ENCODE measurements around the gene NFE2L2. TPM values are rescaled to one million over a fixed set of nuclear protein-coding genes. Genes with fewer than 3 reads are reported as not detected.

The NFE2L2 gene
- total RNA-seq, 1 experiment from 2014 or later = 104 TPM

DNA sequence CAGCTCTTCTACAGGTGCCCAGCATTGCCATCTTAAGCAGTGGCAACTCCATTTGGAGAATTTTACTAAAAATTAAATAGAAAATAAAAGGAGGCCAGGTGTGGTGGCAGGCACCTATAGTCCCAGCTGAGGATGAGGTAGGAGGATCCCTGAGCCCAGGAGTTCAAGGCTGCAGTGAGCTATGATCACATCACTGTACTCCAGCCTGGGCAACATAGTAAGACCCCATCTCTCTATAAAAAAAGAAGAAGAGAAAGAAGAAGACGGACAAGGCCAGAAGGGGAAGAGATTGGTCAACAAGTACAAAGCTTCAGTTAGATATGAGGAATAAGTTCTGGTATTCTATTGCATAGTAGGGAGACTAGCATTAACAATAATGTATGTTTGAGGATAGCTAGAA lies 73.6 kb downstream of the NFE2L2 start:
- Histone ChIP-seq H3K4me1 (ENCODE audit: control insufficient read depth, insufficient read depth, low read length) (no peaks in the 10 kb centered on the region; the same call in 1 of the 2 replicates), H3K27ac (ENCODE audit: low read length) (no peak overlapping the region), H3K9me3 (ENCODE audit: control insufficient read depth, insufficient read depth, low read depth, low read length) (no peaks in the 10 kb centered on the region), H3K36me3 (ENCODE audit: control insufficient read depth, insufficient read depth, low read length) (no peaks in the 10 kb centered on the region), H3K4me3 (ENCODE audit: low read depth in 2 of 2, low read length in 2 of 2) (no peak overlapping the region), H3K27me3 (ENCODE audit: control insufficient read depth, insufficient read depth, low read length) (no peaks in the 10 kb centered on the region)
- in situ Hi-C loops (cut with HindIII; ENCODE audit: low pct_unique_long_range_greater_than_20kb, low sequenced_read_pairs) = no loop called here
- POLR2A ChIA-PET = interaction anchor here (0.5 kb wide), 1 partner anchor 34 kb away, joined by 9 read pairs; no protein-coding TSS in a partner anchor
- CTCF ChIA-PET = no interaction called here
- intact Hi-C loops (cut with micrococcal nuclease; ENCODE audit: unreplicated experiment) = no loop called here
- TF ChIP-seq POLR2AphosphoS5 (IDR thresholded peaks at IDR 0.05; ENCODE audit: low read depth, low read length) (no peak), TCF7L2 (IDR thresholded peaks at IDR 0.05; ENCODE audit: low read depth, low read length) (no peak), SIN3A (IDR thresholded peaks at IDR 0.05; ENCODE audit: borderline replicate concordance, insufficient read depth, low read depth, low read length) (no peak)
- TF ChIP-seq, protein P1, sequence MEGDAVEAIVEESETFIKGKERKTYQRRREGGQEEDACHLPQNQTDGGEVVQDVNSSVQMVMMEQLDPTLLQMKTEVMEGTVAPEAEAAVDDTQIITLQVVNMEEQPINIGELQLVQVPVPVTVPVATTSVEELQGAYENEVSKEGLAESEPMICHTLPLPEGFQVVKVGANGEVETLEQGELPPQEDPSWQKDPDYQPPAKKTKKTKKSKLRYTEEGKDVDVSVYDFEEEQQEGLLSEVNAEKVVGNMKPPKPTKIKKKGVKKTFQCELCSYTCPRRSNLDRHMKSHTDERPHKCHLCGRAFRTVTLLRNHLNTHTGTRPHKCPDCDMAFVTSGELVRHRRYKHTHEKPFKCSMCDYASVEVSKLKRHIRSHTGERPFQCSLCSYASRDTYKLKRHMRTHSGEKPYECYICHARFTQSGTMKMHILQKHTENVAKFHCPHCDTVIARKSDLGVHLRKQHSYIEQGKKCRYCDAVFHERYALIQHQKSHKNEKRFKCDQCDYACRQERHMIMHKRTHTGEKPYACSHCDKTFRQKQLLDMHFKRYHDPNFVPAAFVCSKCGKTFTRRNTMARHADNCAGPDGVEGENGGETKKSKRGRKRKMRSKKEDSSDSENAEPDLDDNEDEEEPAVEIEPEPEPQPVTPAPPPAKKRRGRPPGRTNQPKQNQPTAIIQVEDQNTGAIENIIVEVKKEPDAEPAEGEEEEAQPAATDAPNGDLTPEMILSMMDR (IDR thresholded peaks at IDR 0.05) = no peak
- TF ChIP-seq, protein P2, sequence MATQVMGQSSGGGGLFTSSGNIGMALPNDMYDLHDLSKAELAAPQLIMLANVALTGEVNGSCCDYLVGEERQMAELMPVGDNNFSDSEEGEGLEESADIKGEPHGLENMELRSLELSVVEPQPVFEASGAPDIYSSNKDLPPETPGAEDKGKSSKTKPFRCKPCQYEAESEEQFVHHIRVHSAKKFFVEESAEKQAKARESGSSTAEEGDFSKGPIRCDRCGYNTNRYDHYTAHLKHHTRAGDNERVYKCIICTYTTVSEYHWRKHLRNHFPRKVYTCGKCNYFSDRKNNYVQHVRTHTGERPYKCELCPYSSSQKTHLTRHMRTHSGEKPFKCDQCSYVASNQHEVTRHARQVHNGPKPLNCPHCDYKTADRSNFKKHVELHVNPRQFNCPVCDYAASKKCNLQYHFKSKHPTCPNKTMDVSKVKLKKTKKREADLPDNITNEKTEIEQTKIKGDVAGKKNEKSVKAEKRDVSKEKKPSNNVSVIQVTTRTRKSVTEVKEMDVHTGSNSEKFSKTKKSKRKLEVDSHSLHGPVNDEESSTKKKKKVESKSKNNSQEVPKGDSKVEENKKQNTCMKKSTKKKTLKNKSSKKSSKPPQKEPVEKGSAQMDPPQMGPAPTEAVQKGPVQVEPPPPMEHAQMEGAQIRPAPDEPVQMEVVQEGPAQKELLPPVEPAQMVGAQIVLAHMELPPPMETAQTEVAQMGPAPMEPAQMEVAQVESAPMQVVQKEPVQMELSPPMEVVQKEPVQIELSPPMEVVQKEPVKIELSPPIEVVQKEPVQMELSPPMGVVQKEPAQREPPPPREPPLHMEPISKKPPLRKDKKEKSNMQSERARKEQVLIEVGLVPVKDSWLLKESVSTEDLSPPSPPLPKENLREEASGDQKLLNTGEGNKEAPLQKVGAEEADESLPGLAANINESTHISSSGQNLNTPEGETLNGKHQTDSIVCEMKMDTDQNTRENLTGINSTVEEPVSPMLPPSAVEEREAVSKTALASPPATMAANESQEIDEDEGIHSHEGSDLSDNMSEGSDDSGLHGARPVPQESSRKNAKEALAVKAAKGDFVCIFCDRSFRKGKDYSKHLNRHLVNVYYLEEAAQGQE (IDR thresholded peaks at IDR 0.05; ENCODE audit: insufficient read depth in 1 of 2, low read depth in 2 of 2, low read length in 1 of 2) = no peak
- BruUV-seq (replicated peaks) = no TSS peak
- ATAC-seq (no peak), DNase-seq (ENCODE audit: low read depth, low spot score) (no peak)

DNA sequence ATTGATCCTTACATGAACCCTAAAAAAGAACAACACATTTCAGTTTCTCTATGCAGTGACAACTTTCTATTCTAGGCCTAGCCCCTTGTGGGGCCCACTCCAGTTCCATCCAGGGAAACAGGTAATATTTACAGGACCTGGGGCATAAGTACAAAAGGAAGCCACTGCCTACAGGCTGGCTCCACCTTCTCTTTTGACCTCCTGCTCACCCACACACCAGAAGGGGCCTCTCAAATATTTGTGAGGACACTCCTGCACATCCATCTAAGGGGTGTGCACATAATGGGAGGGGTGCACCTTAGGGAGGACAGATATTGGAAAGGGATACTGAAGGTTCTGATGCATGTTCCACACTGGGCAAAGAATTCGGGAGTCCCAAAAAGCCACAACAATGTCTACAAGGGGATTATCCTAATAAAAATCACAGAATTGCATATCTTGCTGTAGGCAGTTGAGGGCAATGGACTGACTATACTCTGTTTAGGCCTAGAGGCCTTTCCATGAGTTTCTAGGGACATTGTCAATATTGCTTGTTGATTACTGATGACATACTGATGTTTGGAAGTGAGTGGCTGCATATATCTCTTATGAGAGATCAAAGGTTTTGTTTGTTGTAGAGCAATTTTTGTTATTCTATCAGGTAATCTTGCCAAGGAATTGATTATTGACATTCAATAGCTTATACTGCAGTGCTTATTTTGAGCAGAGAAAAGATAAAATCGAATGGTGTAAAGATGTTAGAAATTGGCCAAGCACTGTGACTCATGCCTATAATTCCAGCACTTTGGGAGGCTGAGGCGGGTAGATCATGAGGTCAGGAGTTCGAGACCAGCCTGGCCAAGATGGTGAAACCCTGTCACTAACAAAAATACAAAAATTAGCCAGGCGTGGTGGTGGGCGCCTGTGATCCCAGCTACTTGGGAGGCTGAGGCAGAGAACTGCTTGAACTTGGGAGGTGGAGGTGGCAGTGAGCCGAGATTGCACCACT lies 75.8 kb downstream of the NFE2L2 start:
- CTCF ChIA-PET = interaction anchor here (0.6 kb wide), 1 partner anchor 23 kb away, joined by 3 read pairs; no protein-coding TSS in a partner anchor
- no peaks in the 10 kb centered on the region for H3K9me3 ChIP-seq (ENCODE audit: control insufficient read depth, insufficient read depth, low read depth, low read length)
- DNase-seq (ENCODE audit: low read depth, low spot score) = no peak
- in situ Hi-C loops (cut with HindIII; ENCODE audit: low pct_unique_long_range_greater_than_20kb, low sequenced_read_pairs) (no loop called here), intact Hi-C loops (cut with micrococcal nuclease; ENCODE audit: unreplicated experiment) (no loop called here)
- no peak for ATAC-seq
- BruUV-seq (replicated peaks) = no TSS peak
- H3K4me1 ChIP-seq (ENCODE audit: control insufficient read depth, insufficient read depth, low read length) = no peaks in the 10 kb centered on the region; the same call in 1 of the 2 replicates
- H3K27me3 ChIP-seq (ENCODE audit: control insufficient read depth, insufficient read depth, low read length) = no peaks in the 10 kb centered on the region
- H3K36me3 ChIP-seq (ENCODE audit: control insufficient read depth, insufficient read depth, low read length) = no peaks in the 10 kb centered on the region
- TF ChIP-seq SIN3A (IDR thresholded peaks at IDR 0.05; ENCODE audit: borderline replicate concordance, insufficient read depth, low read depth, low read length) = no peak
- TF ChIP-seq POLR2AphosphoS5 (IDR thresholded peaks at IDR 0.05; ENCODE audit: low read depth, low read length) = no peak
- no peak for TF ChIP-seq TCF7L2 (IDR thresholded peaks at IDR 0.05; ENCODE audit: low read depth, low read length)
- TF ChIP-seq, protein P2 (IDR thresholded peaks at IDR 0.05; ENCODE audit: insufficient read depth in 1 of 2, low read depth in 2 of 2, low read length in 1 of 2) = no peak
- POLR2A ChIA-PET = interaction anchor here (0.7 kb wide), 1 partner anchor 611 kb away, joined by 7 read pairs; no protein-coding TSS in a partner anchor
- H3K4me3 ChIP-seq (ENCODE audit: low read depth in 2 of 2, low read length in 2 of 2) = no peak overlapping the region
- H3K27ac ChIP-seq (ENCODE audit: low read length) = no peak overlapping the region

Measured in Panc1 (cell line).